ENCODE measurements around the gene SYT6. TPM values are rescaled to one million over a fixed set of nuclear protein-coding genes. Genes with fewer than 3 reads are reported as not detected.
"Not testable (repeated sequence)": the region's sequence is repeated elsewhere in the genome, so short reads cannot be mapped to it uniquely, and the experiment has no call there.

The SYT6 gene
- total RNA-seq, 1 donor from 2014 or later = not detected

DNA sequence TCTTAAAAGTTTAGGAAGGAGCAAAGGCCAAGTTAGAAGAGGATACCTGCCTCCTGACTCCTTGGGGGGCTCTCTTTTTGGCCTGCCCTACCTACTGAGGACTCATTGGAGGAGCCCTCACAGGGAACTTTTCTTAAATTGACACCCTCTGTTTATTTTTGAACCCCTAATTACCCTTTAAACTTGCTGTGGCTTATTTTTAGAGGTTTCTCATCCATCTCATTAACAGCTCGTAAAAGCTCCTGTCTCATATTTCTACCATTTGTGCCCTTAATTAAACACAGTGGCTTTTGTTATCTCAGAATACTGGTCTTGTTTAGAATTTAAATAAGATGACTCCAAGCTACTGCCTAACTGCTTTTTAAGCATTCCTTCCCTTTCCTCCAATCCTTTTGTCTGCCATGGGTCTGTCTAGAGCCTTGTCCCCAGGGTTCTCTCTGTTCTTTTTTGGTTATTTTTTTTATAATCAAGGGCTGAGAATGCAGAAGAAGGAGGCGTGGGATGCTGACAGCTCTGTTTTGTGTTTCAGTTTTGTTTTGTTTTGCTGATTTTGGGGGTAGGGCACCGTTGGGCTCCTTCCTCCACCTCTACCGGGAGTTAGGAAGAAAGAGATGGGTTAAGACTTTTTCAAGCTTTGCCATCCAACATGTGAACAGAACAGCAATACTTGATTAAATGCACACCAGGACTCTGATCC, 78.0 kb downstream of the SYT6 start:
- intact Hi-C loops (cut with micrococcal nuclease) = no loop called here

- intact Hi-C loops (cut with micrococcal nuclease) = no loop called here
Measured at GRCh38 chr1:114075105-114075504, 78.6 kb downstream of the SYT6 start.

- intact Hi-C loops (cut with micrococcal nuclease) = no loop called here
Measured at GRCh38 chr1:114072246-114072645, 81.4 kb downstream of the SYT6 start.

- intact Hi-C loops (cut with micrococcal nuclease) = not testable (repeated sequence)
Measured at GRCh38 chr1:114069762-114070161, 83.9 kb downstream of the SYT6 start.

GRCh38 chr1:114068684-114069083, 85.0 kb downstream of the SYT6 start:
- intact Hi-C loops (cut with micrococcal nuclease) = not testable (repeated sequence)

GRCh38 chr1:114065671-114066070, 88.0 kb downstream of the SYT6 start:
- intact Hi-C loops (cut with micrococcal nuclease) = not testable (repeated sequence)

DNA sequence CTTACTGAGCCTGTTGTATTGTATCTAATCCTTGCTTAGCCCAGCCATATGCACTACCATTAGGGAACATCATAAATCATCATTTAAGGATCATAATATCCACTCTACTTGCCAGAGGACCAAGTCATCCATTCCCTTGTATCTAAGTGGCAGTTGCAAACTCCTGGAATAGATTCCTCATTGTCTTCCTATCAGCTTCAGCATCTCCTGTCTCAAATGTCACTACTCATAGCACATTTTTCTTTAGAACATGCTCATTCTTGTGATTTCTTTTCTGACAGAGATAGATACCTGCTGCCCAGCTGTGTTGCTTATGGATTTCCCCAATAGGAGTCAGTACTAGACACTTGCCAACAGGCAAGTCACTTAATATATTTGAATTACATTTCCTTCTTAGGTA, 90.1 kb downstream of the SYT6 start:
- intact Hi-C loops (cut with micrococcal nuclease) = no loop called here

DNA sequence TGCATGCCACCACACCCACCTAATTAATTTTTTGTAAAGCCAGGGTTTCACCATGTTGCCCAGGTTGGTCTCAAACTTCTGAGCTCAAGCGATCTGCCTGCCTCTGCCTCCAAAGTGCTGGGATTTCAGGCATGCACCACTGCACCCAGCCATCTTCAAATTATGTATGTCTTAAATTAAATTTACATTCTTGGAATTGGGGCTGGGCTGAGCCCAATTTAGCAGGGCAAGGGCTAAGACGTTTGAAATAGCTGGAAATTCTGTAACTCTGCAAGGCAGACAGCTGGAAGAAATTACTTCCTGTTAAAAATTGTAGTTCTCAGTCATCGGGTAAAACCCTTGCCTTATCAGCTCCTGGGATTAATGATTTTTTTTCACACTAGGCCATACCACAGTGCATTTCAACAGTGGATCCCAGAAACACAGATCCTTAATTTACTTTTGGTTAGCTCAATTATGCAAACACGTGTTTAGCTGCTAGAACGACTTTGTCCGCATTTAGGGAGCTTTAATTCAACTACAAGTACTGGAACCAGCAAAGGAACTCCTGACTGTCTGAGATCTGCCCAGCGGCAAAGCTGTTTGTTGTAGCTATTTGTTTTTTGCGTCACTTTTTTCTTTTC, 91.1 kb downstream of the SYT6 start:
- intact Hi-C loops (cut with micrococcal nuclease) = no loop called here

- intact Hi-C loops (cut with micrococcal nuclease) = no loop called here
Measured at GRCh38 chr1:114061121-114061830, 92.4 kb downstream of the SYT6 start.

DNA sequence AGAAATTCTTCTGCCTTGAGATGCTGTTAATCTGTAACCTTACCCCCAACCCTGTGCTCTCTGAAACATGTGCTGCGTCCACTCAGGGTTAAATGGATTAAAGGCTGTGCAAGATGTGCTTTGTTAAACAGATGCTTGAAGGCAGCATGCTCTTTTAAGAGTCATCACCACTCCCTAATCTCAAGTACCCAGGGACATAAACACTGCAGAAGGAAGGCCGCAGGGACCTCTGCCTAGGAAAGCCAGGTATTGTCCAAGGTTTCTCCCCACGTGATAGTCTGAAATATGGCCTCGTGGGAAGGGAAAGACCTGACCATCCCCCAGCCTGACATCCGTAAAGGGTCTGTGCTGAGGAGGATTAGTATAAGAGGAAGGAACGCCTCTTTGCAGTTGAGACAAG, 95.4 kb downstream of the SYT6 start:
- intact Hi-C loops (cut with micrococcal nuclease) = not testable (repeated sequence)

- intact Hi-C loops (cut with micrococcal nuclease) = no loop called here
Measured at GRCh38 chr1:114054148-114054547, 99.5 kb downstream of the SYT6 start.

- intact Hi-C loops (cut with micrococcal nuclease) = no loop called here
Measured at GRCh38 chr1:114048232-114048631, 105.4 kb downstream of the SYT6 start.

DNA sequence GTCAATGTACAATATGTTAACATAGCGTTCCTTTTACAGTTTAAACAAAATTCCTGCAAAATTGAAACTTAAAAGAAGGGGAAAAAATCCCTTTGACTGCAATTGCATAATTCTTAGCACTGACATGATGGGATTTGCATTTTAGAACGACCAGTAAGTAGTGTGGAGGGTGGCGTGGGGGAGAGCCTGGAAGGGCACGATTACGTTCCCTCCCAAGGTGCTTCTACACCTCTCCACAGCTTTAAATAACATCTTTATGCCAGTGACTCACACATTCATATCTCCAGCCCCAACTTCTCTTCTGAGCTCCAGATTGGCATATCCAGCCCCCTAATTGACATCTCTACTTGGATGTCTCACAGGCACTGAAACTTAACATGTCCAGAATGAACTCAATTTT, 110.1 kb downstream of the SYT6 start:
- intact Hi-C loops (cut with micrococcal nuclease) = no loop called here

GRCh38 chr1:114043054-114043453, 110.6 kb downstream of the SYT6 start:
- intact Hi-C loops (cut with micrococcal nuclease) = no loop called here

DNA sequence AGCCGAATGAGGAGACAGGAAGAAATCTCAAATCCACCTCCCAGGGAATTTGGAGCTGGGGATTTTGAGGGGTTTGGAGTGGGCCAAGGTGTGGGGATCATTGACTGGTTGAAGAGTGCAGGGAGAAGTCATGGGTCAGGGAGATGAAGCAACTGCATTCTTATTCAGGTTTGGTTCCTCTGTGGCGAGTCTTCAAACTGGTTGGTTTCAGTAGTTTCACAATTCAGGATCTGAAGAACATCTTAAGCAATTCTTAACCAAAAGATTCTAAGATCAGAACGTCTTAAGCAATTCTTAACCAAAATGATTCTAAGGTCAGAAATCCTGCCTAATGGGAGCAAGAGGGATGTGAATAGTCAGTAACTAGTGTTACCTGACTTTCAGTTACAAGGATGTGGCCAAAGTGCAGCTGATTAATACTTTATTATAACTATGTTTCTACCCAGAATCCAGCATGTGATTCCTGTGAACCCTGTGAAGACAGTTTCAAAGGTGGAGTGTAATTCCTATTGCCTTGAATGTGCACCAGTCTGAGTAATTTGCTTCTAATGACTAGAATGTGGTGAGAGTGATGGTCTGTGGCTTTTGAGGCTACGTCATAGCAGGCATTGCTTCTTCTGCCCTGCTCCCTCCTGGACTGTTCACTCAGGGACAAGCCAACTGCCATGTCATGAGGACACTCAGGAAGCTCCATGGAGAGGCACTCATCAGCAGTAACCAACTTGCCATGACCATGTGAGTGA, 113.2 kb downstream of the SYT6 start:
- intact Hi-C loops (cut with micrococcal nuclease) = no loop called here

Other genes starting within 250 kb of the SYT6 start
- gene AP4B1, start 249.1 kb downstream of the SYT6 start, total RNA-seq = 50.8 and 52.7 TPM in 2 replicates
- 15.1 and 15.7 TPM in 2 replicates for gene DCLRE1B, start 248.5 kb downstream of the SYT6 start, total RNA-seq
- gene HIPK1, start 224.5 kb downstream of the SYT6 start, total RNA-seq = 95.8 and 102 TPM in 2 replicates
- gene OLFML3, start 174.4 kb downstream of the SYT6 start, total RNA-seq = 0.27 TPM in 2 replicates